ENCODE measurements around the gene LRRC75A. TPM values are rescaled to one million over a fixed set of nuclear protein-coding genes. Genes with fewer than 3 reads are reported as not detected.
A peak's percentile ranks its signal among the peaks of the same experiment; 100 is the strongest.
"Not testable (repeated sequence)": the region's sequence is repeated elsewhere in the genome, so short reads cannot be mapped to it uniquely, and the experiment has no call there.

The LRRC75A gene
- polyA plus RNA-seq, 1 experiment = 1.3 TPM

DNA sequence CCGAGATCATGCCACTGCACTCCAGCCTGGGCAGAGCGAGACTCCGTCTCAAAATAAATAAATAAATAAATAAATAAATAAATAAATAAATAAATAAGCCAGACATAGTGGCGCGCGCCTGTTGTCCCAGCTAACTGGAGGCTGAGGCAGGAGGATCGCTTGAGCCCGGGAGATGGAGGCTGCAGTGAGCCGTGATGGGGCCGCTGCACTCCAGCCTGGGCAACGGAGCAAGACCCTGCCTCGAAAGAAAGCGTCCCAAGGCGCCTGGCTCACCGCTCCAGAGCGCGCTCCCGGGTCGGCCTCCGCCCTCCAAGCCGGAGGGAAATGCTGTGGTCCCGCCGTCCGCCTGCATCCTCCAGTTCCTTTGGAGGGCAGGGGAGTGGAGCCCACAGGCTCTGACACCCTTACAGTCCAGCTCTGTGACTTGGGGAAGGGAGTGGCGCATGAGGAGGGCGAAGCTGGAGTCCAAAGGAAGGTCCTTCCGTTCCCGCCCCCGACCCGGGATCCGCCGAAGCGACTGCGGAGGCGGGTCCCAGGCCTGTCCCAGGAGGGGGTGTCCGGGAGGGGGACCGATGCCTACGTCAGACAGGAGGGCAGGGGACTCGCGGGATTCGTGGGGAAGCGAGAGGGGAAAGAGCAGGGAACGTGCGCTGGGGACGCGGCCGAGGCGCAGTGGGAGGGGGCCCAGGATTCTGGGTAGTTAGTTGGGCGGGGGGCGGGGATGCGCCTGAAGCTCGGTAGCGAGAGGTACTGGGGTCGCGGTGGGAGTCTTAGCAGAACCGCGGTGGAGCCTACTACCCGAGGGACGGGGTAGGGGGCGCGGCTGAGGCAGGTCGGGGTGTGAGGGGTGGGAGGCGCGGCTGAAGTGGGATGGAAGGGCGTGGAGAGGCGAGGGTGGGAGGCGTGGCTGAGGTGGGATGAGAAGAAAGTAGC lies 85.0 kb downstream of the LRRC75A start:
- no peaks in the 10 kb centered on the region for H3K36me3 ChIP-seq (ENCODE audit: control insufficient read depth, insufficient read depth, low read length)
- TF ChIP-seq, protein P1, sequence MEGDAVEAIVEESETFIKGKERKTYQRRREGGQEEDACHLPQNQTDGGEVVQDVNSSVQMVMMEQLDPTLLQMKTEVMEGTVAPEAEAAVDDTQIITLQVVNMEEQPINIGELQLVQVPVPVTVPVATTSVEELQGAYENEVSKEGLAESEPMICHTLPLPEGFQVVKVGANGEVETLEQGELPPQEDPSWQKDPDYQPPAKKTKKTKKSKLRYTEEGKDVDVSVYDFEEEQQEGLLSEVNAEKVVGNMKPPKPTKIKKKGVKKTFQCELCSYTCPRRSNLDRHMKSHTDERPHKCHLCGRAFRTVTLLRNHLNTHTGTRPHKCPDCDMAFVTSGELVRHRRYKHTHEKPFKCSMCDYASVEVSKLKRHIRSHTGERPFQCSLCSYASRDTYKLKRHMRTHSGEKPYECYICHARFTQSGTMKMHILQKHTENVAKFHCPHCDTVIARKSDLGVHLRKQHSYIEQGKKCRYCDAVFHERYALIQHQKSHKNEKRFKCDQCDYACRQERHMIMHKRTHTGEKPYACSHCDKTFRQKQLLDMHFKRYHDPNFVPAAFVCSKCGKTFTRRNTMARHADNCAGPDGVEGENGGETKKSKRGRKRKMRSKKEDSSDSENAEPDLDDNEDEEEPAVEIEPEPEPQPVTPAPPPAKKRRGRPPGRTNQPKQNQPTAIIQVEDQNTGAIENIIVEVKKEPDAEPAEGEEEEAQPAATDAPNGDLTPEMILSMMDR (IDR thresholded peaks at IDR 0.05; ENCODE audit: insufficient read depth, low read depth, low read length) = no peak
- no peaks in the 10 kb centered on the region for H3K27me3 ChIP-seq (ENCODE audit: control insufficient read depth, insufficient read depth, low read length)
- no peak for DNase-seq (ENCODE audit: low read depth)
- ChIA-PET POLR2A (interaction anchor here (0.5 kb wide), 1 partner anchor 33 kb away, joined by 5 read pairs; no protein-coding TSS in a partner anchor), CTCF (interaction anchor here (0.8 to 1.3 kb wide), 4 partner anchors 7 to 46 kb away, joined by 3 to 5 read pairs (median 3); no protein-coding TSS in a partner anchor)
- peak overlapping the region; percentile 53 for H3K4me3 ChIP-seq (ENCODE audit: low read depth, low read length)

DNA sequence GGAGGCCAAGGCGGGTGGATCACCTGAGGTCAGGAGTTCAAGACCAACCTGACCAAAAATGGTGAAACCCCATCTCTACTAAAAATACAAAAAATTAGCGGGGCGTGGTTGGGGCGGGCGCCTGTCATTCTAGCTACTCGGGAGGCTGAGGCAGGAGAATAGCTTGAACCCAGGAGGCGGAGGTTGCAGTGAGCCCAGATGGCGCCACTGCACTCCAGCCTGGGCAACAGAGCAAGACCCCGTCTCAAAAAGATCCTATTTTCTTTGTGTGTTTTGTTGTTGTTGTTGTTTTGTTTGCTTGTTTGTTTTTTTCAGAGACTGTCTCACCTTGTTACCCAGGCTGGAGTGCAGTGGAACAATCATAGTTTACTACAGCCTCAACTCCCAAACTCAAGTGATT lies 88.1 kb downstream of the LRRC75A start:
- H3K27me3 ChIP-seq (ENCODE audit: control insufficient read depth, insufficient read depth, low read length); DNase-seq (ENCODE audit: low read depth); POLR2A ChIA-PET; H3K36me3 ChIP-seq (ENCODE audit: control insufficient read depth, insufficient read depth, low read length); H3K4me3 ChIP-seq (ENCODE audit: low read depth, low read length): not testable (repeated sequence)
- CTCF ChIA-PET = interaction anchor here (1.0 to 1.1 kb wide), 2 partner anchors 14 to 118 kb away, joined by 3 to 4 read pairs; no protein-coding TSS in a partner anchor

- Histone ChIP-seq H3K4me3 (ENCODE audit: low read depth, low read length) (no peak overlapping the region), H3K27me3 (ENCODE audit: control insufficient read depth, insufficient read depth, low read length) (no peaks in the 10 kb centered on the region), H3K36me3 (ENCODE audit: control insufficient read depth, insufficient read depth, low read length) (no peaks in the 10 kb centered on the region)
- no peak for DNase-seq (ENCODE audit: low read depth)
- CTCF ChIA-PET = interaction anchor here (0.7 to 1.7 kb wide), 2 partner anchors 8 to 10 kb away, joined by 3 read pairs; no protein-coding TSS in a partner anchor
- POLR2A ChIA-PET = no interaction called here
- TF ChIP-seq, protein P1 (IDR thresholded peaks at IDR 0.05; ENCODE audit: insufficient read depth, low read depth, low read length) = no peak
These were observed 93.4 kb downstream of the LRRC75A start for GRCh38 chr17:16398270-16399267.

DNA sequence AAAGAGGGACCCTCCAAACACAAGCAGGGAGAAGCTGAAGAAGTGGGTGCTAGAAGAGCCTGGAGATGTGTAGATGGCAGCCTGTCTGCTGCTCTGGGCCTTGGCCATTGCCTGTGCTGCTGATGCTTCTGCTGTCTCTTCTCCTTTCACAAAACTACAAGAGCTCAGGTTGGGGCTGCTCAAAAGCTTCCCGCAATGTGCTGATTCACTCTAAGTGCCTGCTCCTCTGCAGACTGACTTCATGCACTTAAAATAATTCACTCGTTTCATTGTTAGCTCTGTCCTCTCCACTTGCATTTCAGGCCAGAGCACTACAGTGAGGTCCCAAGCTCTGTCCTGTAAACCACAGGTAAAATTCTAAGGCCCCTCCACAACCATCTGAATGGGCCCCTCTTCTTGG lies 95.3 kb downstream of the LRRC75A start:
- H3K4me3 ChIP-seq (ENCODE audit: low read depth, low read length); H3K27me3 ChIP-seq (ENCODE audit: control insufficient read depth, insufficient read depth, low read length); H3K36me3 ChIP-seq (ENCODE audit: control insufficient read depth, insufficient read depth, low read length); DNase-seq (ENCODE audit: low read depth); POLR2A ChIA-PET: not testable (repeated sequence)
- CTCF ChIA-PET = interaction anchor here (1.6 kb wide), 1 partner anchor 124 kb away, joined by 5 read pairs; no protein-coding TSS in a partner anchor

DNA sequence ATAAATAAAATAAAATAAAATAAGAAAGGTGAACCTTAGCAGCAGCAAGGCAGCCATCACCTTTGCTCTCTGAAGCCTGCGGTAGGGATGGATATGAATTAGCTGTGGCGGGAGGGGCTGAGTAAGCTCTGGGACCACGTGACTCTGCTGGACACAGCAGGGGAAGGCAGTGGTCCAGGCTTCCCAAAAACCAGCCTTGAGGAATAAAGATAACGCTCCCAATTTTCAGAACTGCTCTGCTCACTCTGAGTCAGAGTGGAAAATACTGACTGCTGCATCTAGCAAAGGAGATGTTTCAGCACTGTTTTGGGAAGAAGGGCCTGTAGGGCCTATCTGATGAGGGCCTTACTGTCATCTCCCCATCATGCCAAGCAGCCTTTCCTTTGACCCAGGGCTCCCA lies 96.1 kb downstream of the LRRC75A start:
- POLR2A ChIA-PET; H3K27me3 ChIP-seq (ENCODE audit: control insufficient read depth, insufficient read depth, low read length); H3K36me3 ChIP-seq (ENCODE audit: control insufficient read depth, insufficient read depth, low read length); H3K4me3 ChIP-seq (ENCODE audit: low read depth, low read length); DNase-seq (ENCODE audit: low read depth): not testable (repeated sequence)
- CTCF ChIA-PET = interaction anchor here (1.6 kb wide), 1 partner anchor 125 kb away, joined by 5 read pairs; no protein-coding TSS in a partner anchor

DNA sequence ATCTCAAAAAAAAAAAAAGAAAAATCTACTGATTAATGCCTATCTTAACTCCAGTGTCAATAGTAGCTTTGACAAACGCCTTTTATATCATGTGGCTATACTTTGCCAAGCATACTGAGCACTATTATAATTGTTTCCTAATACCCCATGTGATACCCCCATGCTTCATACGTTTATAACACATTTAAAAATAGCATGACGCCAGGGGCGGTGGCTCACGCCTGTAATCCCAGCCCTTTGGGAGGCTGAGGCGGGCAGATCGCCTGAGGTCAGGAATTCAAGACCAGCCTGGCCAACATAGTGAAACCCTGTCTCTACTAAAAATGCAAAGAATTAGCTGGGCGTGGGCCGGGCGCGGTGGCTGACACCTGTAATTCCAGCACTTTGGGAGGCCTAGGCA lies 99.5 kb downstream of the LRRC75A start:
- CTCF ChIA-PET = interaction anchor here (0.6 kb wide), 1 partner anchor 26 kb away, joined by 4 read pairs; no protein-coding TSS in a partner anchor
- H3K4me3 ChIP-seq (ENCODE audit: low read depth, low read length); POLR2A ChIA-PET; H3K36me3 ChIP-seq (ENCODE audit: control insufficient read depth, insufficient read depth, low read length); H3K27me3 ChIP-seq (ENCODE audit: control insufficient read depth, insufficient read depth, low read length); DNase-seq (ENCODE audit: low read depth): not testable (repeated sequence)

Small RNA genes lying within 50 kb of the gene (small RNA-seq; reads per million reads assigned to genes)
- gene SNORD49A (ENCODE audit: insufficient read length, low read depth, low replicate concordance) (not detected), gene SNORD65 (ENCODE audit: insufficient read length, low read depth, low replicate concordance) (not detected)

Other genes starting within 250 kb of the LRRC75A start
- gene CENPV, start 138.7 kb downstream of the LRRC75A start, polyA plus RNA-seq (2011; rRNA removed) = 39.2 and 41.5 TPM in 2 replicates
- 3,195 and 3,417 TPM in 2 replicates for gene UBB, start 111.1 kb downstream of the LRRC75A start, polyA plus RNA-seq (2011; rRNA removed)
- gene TRPV2, start 76.6 kb downstream of the LRRC75A start, polyA plus RNA-seq (2011; rRNA removed) = 4.0 and 7.9 TPM in 2 replicates
- 6.0 and 6.6 TPM in 2 replicates for gene ZNF287, start 77.0 kb upstream of the LRRC75A start, polyA plus RNA-seq (2011; rRNA removed)
- gene ZNF624, start 161.7 kb upstream of the LRRC75A start, polyA plus RNA-seq (2011; rRNA removed) = 0.90 and 2.0 TPM in 2 replicates
- 0.02 and 0.31 TPM in 2 replicates for gene CCDC144A, start 198.0 kb upstream of the LRRC75A start, polyA plus RNA-seq (2011; rRNA removed)

Data from BJ (cell line).